K562 (cell line): ENCODE measurements around the gene AMBRA1. TPM values are rescaled to one million over a fixed set of nuclear protein-coding genes. Genes with fewer than 3 reads are reported as not detected.

Experiments
- PTBP1 ChIP-seq: fragments of 200-400 bp; formaldehyde crosslinking; IDR thresholded peaks from 2 replicates; pipeline ENCODE4 v1.6.1; 2017; ENCODE audit warnings: low read depth, low read length
- ZBTB8A ChIP-seq: fragments of 450-650 bp; IDR thresholded peaks from 2 replicates; pipeline ENCODE4 v1.6.1; 2018; ENCODE audit warnings: mild to moderate bottlenecking, moderate library complexity; ENCODE audit not compliant: partially characterized antibody
- ZKSCAN1 ChIP-seq: fragments of 150-350 bp; IDR thresholded peaks from 2 replicates; pipeline ENCODE4 v1.6.1; 2016; ENCODE audit warnings: low read depth, low read length
- ZNF143 ChIP-seq: sonication (generic); formaldehyde crosslinking; IDR thresholded peaks from 2 replicates; pipeline ENCODE4 v1.9.0; 2022; ENCODE audit warnings: mild to moderate bottlenecking, missing genetic modification reagents
- ZNF583 ChIP-seq: fragments of 250-450 bp; sonication (Bioruptor Pico); IDR thresholded peaks from 2 replicates; pipeline ENCODE4 v1.4.0; 2020
- ZNF717 ChIP-seq: fragments of 250-450 bp; sonication (Bioruptor Pico); IDR thresholded peaks from 2 replicates; pipeline ENCODE4 v1.5.0; 2021
- polyA plus RNA-seq, 8 experiments: library from polyadenylated mRNA; depleted of rRNA in 4 of 8; stranded (reverse) in 5 of 8; unstranded in 3 of 8; fragments of >200 nt; fragmentation: Nextera tagmentation in 2 of 8; fragmentation: Illumina TruSeq in 1 of 8; extraction: Ambion mirVana in 2 of 8; extraction: Trizol in 1 of 8; gene quantifications; 2 replicates each; pipeline versions ENCODE4 v1.2.1 to v1.2.3, GENCODE V29; 2011 to 2014; ENCODE audit warnings: inconsistent platforms in 1 of 8, missing spikeins in 1 of 8
- total RNA-seq, 7 experiments: library from RNA; depleted of rRNA in 6 of 7; stranded (reverse); fragments of >200 nt in 6 of 7; fragmentation: Illumina TruSeq in 2 of 7; extraction: Trizol in 2 of 7; gene quantifications; 2 replicates each; pipeline versions ENCODE4 v1.2.1 to v1.2.3, GENCODE V29; 2011 to 2021; ENCODE audit warnings: low replicate concordance in 1 of 7
- TF ChIP-seq, protein P1 (sequence below): sonication (generic); formaldehyde crosslinking; IDR thresholded peaks from 2 replicates; pipeline ENCODE4 v1.8.0; 2022; ENCODE audit warnings: mild to moderate bottlenecking, missing genetic modification reagents
- TF ChIP-seq, protein P2 (sequence below): fragments of 250-450 bp; sonication (Bioruptor Pico); IDR thresholded peaks from 2 replicates; pipeline ENCODE4 v1.5.0; 2022; ENCODE audit warnings: mild to moderate bottlenecking
- TF ChIP-seq, protein P3 (sequence below): fragments of 150-350 bp; IDR thresholded peaks from 2 replicates; pipeline ENCODE4 v1.6.1; 2014; ENCODE audit warnings: low read depth, mild to moderate bottlenecking, low read length, borderline replicate concordance

AMBRA1 gene
- total and polyA plus RNA-seq, 9 of the 15 experiments (the other 6 are each of a cell fraction or from before 2014, with no cell fraction given), result 0.15 to 24.5 (median 13.0) TPM

DNA sequence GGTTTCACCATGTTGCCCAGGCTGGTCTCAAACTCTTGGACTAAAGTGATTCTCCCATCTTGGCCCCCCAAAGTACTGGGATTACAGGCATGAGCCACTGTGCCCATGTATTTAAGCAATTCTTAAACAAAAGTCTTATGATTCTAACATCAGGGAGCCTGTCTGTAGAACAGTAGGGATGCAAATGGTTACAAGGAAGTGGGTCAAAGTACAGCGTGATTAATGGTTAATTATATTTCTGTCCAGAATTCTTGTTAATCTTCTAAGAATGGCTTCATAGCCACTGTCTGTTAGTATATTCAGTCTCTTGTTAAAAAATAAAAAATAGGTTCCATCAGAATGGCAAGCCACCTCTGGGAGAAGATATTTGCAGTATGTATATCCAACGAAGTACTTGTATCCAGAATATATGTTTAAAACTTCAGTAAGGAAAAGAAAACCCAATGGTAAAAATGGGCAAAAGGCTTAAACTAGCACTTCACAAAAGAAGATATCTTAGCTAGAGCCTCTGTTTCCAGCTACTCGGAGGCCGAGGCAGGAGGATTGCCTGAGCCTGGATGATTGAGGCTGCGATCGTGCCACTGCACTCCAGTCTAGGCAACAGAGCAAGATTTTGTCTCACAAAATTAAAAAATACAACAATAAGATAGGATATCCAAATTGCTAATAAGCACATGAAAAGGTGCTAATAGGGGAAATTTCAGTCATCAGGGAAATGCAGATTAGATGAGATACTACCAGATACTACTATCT is 46.4 kb upstream of the AMBRA1 start (continued):
- TF ChIP-seq, protein P1, sequence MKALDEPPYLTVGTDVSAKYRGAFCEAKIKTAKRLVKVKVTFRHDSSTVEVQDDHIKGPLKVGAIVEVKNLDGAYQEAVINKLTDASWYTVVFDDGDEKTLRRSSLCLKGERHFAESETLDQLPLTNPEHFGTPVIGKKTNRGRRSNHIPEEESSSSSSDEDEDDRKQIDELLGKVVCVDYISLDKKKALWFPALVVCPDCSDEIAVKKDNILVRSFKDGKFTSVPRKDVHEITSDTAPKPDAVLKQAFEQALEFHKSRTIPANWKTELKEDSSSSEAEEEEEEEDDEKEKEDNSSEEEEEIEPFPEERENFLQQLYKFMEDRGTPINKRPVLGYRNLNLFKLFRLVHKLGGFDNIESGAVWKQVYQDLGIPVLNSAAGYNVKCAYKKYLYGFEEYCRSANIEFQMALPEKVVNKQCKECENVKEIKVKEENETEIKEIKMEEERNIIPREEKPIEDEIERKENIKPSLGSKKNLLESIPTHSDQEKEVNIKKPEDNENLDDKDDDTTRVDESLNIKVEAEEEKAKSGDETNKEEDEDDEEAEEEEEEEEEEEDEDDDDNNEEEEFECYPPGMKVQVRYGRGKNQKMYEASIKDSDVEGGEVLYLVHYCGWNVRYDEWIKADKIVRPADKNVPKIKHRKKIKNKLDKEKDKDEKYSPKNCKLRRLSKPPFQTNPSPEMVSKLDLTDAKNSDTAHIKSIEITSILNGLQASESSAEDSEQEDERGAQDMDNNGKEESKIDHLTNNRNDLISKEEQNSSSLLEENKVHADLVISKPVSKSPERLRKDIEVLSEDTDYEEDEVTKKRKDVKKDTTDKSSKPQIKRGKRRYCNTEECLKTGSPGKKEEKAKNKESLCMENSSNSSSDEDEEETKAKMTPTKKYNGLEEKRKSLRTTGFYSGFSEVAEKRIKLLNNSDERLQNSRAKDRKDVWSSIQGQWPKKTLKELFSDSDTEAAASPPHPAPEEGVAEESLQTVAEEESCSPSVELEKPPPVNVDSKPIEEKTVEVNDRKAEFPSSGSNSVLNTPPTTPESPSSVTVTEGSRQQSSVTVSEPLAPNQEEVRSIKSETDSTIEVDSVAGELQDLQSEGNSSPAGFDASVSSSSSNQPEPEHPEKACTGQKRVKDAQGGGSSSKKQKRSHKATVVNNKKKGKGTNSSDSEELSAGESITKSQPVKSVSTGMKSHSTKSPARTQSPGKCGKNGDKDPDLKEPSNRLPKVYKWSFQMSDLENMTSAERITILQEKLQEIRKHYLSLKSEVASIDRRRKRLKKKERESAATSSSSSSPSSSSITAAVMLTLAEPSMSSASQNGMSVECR (CRISPR knock-in tag), result no peak
- TF ChIP-seq, protein P2, sequence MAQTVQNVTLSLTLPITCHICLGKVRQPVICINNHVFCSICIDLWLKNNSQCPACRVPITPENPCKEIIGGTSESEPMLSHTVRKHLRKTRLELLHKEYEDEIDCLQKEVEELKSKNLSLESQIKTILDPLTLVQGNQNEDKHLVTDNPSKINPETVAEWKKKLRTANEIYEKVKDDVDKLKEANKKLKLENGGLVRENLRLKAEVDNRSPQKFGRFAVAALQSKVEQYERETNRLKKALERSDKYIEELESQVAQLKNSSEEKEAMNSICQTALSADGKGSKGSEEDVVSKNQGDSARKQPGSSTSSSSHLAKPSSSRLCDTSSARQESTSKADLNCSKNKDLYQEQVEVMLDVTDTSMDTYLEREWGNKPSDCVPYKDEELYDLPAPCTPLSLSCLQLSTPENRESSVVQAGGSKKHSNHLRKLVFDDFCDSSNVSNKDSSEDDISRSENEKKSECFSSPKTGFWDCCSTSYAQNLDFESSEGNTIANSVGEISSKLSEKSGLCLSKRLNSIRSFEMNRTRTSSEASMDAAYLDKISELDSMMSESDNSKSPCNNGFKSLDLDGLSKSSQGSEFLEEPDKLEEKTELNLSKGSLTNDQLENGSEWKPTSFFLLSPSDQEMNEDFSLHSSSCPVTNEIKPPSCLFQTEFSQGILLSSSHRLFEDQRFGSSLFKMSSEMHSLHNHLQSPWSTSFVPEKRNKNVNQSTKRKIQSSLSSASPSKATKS (CRISPR knock-in tag), result no peak
- TF ChIP-seq ZNF717 (CRISPR knock-in tag), result no peak
- TF ChIP-seq, protein P3, sequence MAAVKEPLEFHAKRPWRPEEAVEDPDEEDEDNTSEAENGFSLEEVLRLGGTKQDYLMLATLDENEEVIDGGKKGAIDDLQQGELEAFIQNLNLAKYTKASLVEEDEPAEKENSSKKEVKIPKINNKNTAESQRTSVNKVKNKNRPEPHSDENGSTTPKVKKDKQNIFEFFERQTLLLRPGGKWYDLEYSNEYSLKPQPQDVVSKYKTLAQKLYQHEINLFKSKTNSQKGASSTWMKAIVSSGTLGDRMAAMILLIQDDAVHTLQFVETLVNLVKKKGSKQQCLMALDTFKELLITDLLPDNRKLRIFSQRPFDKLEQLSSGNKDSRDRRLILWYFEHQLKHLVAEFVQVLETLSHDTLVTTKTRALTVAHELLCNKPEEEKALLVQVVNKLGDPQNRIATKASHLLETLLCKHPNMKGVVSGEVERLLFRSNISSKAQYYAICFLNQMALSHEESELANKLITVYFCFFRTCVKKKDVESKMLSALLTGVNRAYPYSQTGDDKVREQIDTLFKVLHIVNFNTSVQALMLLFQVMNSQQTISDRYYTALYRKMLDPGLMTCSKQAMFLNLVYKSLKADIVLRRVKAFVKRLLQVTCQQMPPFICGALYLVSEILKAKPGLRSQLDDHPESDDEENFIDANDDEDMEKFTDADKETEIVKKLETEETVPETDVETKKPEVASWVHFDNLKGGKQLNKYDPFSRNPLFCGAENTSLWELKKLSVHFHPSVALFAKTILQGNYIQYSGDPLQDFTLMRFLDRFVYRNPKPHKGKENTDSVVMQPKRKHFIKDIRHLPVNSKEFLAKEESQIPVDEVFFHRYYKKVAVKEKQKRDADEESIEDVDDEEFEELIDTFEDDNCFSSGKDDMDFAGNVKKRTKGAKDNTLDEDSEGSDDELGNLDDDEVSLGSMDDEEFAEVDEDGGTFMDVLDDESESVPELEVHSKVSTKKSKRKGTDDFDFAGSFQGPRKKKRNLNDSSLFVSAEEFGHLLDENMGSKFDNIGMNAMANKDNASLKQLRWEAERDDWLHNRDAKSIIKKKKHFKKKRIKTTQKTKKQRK, result no peak
- TF ChIP-seq ZBTB8A, result no peak
- no peak for TF ChIP-seq ZNF583 (CRISPR knock-in tag)
- no peak for TF ChIP-seq PTBP1
- TF ChIP-seq ZNF143 (CRISPR knock-in tag), result no peak
- no peak for TF ChIP-seq ZKSCAN1
